ENCODE measurements around the gene RAD51C. TPM values are rescaled to one million over a fixed set of nuclear protein-coding genes. Genes with fewer than 3 reads are reported as not detected.
A peak's percentile ranks its signal among the peaks of the same experiment; 100 is the strongest.

Gene RAD51C
- total and polyA plus RNA-seq, 10 of the 15 experiments (the other 5 are each of a cell fraction or from before 2014, with no cell fraction given) = 59.6 to 267 (median 106) TPM

DNA sequence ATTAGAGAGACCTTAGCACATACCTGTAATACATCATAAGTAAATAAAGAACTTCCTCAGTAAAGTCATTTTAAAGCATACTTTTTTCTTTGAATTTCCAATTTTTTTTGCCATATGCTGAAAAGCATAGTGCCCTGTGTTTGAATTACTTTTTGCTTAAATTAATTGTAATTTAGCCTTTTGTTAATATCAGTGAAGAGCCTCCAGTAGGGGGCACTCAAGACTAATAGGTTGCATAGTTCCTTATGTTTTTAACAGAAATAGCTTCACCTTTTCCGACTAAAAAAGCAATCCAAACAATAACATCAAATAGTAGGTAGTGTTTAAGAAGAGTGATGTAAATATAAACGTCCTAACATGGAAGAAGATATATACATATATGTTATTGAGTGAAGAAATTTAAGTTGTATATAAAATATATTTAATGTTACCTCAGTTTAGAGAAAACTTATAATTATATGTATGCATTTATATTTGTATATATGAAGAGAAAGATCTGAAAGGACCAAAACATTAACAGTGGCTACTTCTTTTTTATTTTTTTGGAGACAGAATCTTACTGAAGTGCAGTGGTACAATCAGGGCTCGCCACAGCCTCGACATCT, 18.6 kb downstream of the RAD51C start:
- intact Hi-C loops (cut with micrococcal nuclease; ENCODE audit: unreplicated experiment) (loop anchor here (1.0 kb wide), 1 partner anchor 294 kb away; no protein-coding TSS in a partner anchor), in situ Hi-C loops (cut with MboI) (loop anchor here (5.0 kb wide), 1 partner anchor 296 kb away; no protein-coding TSS in a partner anchor)
- ChIA-PET SMC1A (ENCODE audit: uncharacterized antibody, unreplicated experiment) (interaction anchor here (0.6 to 5.7 kb wide), 15 partner anchors 9 to 318 kb away, joined by 3 to 62 read pairs (median 3); no protein-coding TSS in a partner anchor), POLR2A (interaction anchor here (0.6 to 1.0 kb wide), 4 partner anchors 14 to 449 kb away, joined by 3 to 4 read pairs (median 3); no protein-coding TSS in a partner anchor), RAD21 (ENCODE audit: unreplicated experiment) (interaction anchor here (0.6 to 5.2 kb wide), 9 partner anchors 9 to 305 kb away, joined by 3 to 71 read pairs (median 3); partner anchors contain the start of gene RAD51C), CTCF (interaction anchor here (0.6 to 6.1 kb wide), 24 partner anchors 8 to 494 kb away, joined by 3 to 110 read pairs (median 4); partner anchors contain the start of genes RAD51C and TEX14)
- 49% methylated on average over 4 of the region's 4 CpGs for WGBS (ENCODE audit: insufficient coverage, insufficient replicate concordance, low lambda C conversion rate, missing lambda C conversion rate)
- DNase-seq (ENCODE audit: low read depth, low spot score) (no peak), ATAC-seq (peak; percentile 45; the same call in 2 of the 3 replicates), FAIRE-seq (no peak)
- Histone ChIP-seq H4K20me1 (ENCODE audit: control insufficient read depth, insufficient read depth) (no peaks in the 10 kb centered on the region), H3K4me2 (ENCODE audit: control insufficient read depth, insufficient read depth) (no peak overlapping the region), H3K9ac (ENCODE audit: control insufficient read depth, insufficient read depth, low read length) (no peak overlapping the region), H3K27ac (ENCODE audit: control insufficient read depth, insufficient read depth) (no peak overlapping the region), H3K79me2 (ENCODE audit: control insufficient read depth, insufficient read depth, low read length) (no peaks in the 10 kb centered on the region), H3K4me1 (ENCODE audit: control insufficient read depth, insufficient read depth, low read length) (peaks cover 17% of the 10 kb centered on the region), H2AFZ (ENCODE audit: control insufficient read depth, low read depth, low read length) (no peak overlapping the region; the same call in 1 of the 2 replicates), H3K4me3 (no peak overlapping the region), H3K27me3 (replicated peaks in 1 of 2; ENCODE audit: control insufficient read depth in 2 of 2, insufficient read depth in 2 of 2, low read length in 1 of 2) (no peaks in the 10 kb centered on the region), H3K9me3 (replicated peaks; ENCODE audit: control insufficient read depth, insufficient read depth, low read length) (no peaks in the 10 kb centered on the region), H3K36me3 (ENCODE audit: control insufficient read depth in 2 of 2, insufficient read depth in 2 of 2, low read length in 1 of 2) (peaks cover 0 to 4% of the 10 kb centered on the region in 2 experiments; a peak in 3 of 4 replicates)
- no TSS peak for BruUV-seq (replicated peaks)
- TF ChIP-seq, protein P1, sequence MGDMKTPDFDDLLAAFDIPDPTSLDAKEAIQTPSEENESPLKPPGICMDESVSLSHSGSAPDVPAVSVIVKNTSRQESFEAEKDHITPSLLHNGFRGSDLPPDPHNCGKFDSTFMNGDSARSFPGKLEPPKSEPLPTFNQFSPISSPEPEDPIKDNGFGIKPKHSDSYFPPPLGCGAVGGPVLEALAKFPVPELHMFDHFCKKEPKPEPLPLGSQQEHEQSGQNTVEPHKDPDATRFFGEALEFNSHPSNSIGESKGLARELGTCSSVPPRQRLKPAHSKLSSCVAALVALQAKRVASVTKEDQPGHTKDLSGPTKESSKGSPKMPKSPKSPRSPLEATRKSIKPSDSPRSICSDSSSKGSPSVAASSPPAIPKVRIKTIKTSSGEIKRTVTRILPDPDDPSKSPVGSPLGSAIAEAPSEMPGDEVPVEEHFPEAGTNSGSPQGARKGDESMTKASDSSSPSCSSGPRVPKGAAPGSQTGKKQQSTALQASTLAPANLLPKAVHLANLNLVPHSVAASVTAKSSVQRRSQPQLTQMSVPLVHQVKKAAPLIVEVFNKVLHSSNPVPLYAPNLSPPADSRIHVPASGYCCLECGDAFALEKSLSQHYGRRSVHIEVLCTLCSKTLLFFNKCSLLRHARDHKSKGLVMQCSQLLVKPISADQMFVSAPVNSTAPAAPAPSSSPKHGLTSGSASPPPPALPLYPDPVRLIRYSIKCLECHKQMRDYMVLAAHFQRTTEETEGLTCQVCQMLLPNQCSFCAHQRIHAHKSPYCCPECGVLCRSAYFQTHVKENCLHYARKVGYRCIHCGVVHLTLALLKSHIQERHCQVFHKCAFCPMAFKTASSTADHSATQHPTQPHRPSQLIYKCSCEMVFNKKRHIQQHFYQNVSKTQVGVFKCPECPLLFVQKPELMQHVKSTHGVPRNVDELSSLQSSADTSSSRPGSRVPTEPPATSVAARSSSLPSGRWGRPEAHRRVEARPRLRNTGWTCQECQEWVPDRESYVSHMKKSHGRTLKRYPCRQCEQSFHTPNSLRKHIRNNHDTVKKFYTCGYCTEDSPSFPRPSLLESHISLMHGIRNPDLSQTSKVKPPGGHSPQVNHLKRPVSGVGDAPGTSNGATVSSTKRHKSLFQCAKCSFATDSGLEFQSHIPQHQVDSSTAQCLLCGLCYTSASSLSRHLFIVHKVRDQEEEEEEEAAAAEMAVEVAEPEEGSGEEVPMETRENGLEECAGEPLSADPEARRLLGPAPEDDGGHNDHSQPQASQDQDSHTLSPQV (IDR thresholded peaks at IDR 0.05) = no peak
- TF ChIP-seq KLF5 (IDR thresholded peaks at IDR 0.05; ENCODE audit: partially characterized antibody) (no peak), WRNIP1 (IDR thresholded peaks at IDR 0.05; ENCODE audit: borderline replicate concordance, low read depth, low read length) (no peak), SMARCA5 (IDR thresholded peaks at IDR 0.05) (no peak), BACH1 (IDR thresholded peaks at IDR 0.05; ENCODE audit: borderline replicate concordance) (no peak), LARP7 (IDR thresholded peaks at IDR 0.05) (no peak), SREBF2 (IDR thresholded peaks at IDR 0.05; ENCODE audit: low read length) (no peak), NFXL1 (IDR thresholded peaks at IDR 0.05; ENCODE audit: borderline replicate concordance) (0 out of 2 replicates have a peak, but pooled peaks have one; percentile 19)
- TF ChIP-seq, protein P2, sequence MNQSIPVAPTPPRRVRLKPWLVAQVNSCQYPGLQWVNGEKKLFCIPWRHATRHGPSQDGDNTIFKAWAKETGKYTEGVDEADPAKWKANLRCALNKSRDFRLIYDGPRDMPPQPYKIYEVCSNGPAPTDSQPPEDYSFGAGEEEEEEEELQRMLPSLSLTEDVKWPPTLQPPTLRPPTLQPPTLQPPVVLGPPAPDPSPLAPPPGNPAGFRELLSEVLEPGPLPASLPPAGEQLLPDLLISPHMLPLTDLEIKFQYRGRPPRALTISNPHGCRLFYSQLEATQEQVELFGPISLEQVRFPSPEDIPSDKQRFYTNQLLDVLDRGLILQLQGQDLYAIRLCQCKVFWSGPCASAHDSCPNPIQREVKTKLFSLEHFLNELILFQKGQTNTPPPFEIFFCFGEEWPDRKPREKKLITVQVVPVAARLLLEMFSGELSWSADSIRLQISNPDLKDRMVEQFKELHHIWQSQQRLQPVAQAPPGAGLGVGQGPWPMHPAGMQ (IDR thresholded peaks at IDR 0.05; ENCODE audit: borderline replicate concordance) = no peak
- TF ChIP-seq, protein P3, sequence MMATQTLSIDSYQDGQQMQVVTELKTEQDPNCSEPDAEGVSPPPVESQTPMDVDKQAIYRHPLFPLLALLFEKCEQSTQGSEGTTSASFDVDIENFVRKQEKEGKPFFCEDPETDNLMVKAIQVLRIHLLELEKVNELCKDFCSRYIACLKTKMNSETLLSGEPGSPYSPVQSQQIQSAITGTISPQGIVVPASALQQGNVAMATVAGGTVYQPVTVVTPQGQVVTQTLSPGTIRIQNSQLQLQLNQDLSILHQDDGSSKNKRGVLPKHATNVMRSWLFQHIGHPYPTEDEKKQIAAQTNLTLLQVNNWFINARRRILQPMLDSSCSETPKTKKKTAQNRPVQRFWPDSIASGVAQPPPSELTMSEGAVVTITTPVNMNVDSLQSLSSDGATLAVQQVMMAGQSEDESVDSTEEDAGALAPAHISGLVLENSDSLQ (IDR thresholded peaks at IDR 0.05) = no peak
- TF ChIP-seq, protein P4, sequence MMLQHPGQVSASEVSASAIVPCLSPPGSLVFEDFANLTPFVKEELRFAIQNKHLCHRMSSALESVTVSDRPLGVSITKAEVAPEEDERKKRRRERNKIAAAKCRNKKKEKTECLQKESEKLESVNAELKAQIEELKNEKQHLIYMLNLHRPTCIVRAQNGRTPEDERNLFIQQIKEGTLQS (IDR thresholded peaks at IDR 0.05; ENCODE audit: borderline replicate concordance, extremely low read depth, low read depth, low read length) = no peak
- TF ChIP-seq, protein P5, sequence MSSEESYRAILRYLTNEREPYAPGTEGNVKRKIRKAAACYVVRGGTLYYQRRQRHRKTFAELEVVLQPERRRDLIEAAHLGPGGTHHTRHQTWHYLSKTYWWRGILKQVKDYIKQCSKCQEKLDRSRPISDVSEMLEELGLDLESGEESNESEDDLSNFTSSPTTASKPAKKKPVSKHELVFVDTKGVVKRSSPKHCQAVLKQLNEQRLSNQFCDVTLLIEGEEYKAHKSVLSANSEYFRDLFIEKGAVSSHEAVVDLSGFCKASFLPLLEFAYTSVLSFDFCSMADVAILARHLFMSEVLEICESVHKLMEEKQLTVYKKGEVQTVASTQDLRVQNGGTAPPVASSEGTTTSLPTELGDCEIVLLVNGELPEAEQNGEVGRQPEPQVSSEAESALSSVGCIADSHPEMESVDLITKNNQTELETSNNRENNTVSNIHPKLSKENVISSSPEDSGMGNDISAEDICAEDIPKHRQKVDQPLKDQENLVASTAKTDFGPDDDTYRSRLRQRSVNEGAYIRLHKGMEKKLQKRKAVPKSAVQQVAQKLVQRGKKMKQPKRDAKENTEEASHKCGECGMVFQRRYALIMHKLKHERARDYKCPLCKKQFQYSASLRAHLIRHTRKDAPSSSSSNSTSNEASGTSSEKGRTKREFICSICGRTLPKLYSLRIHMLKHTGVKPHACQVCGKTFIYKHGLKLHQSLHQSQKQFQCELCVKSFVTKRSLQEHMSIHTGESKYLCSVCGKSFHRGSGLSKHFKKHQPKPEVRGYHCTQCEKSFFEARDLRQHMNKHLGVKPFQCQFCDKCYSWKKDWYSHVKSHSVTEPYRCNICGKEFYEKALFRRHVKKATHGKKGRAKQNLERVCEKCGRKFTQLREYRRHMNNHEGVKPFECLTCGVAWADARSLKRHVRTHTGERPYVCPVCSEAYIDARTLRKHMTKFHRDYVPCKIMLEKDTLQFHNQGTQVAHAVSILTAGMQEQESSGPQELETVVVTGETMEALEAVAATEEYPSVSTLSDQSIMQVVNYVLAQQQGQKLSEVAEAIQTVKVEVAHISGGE (CRISPR knock-in tag; IDR thresholded peaks at IDR 0.05) = no peak

Measured in GM12878 (cell line).